Neuron (in vitro differentiated cells): ENCODE measurements around the gene TMEM17.

Source experiments
- H2AFZ ChIP-seq: one replicate; pipeline ENCODE4 v1.6.1; 2013; ENCODE audit warnings: low read depth, mild to moderate bottlenecking, inconsistent platforms, low read length, moderate library complexity
- H3K27me3 ChIP-seq: one replicate; pipeline ENCODE4 v1.6.1; 2013; ENCODE audit warnings: low read length; ENCODE audit not compliant: insufficient read depth
- H3K36me3 ChIP-seq: one replicate; pipeline ENCODE4 v1.6.1; 2013; ENCODE audit warnings: low read length; ENCODE audit not compliant: insufficient read depth
- H3K4me1 ChIP-seq: one replicate; pipeline ENCODE4 v1.6.1; 2013; ENCODE audit warnings: low read length; ENCODE audit not compliant: insufficient read depth
- H3K4me3 ChIP-seq: 2 replicates; pipeline ENCODE4 v1.5.1; 2013; ENCODE audit warnings: mild to moderate bottlenecking, low read length, moderate library complexity
- H3K9me3 ChIP-seq: one replicate; pipeline ENCODE4 v1.6.1; 2013; ENCODE audit warnings: low read length

TMEM17 gene

GRCh38 chr2:62501069-62501468 lies 4.9 kb downstream of the TMEM17 start:
- Histone ChIP-seq H2AFZ (no peak overlapping the region), H3K4me3 (no peak overlapping the region), H3K27me3 (no peaks in the 10 kb centered on the region), H3K9me3 (no peaks in the 10 kb centered on the region), H3K36me3 (peaks cover 3% of the 10 kb centered on the region), H3K4me1 (peaks cover 4% of the 10 kb centered on the region)

GRCh38 chr2:62499430-62500060 lies 6.5 kb downstream of the TMEM17 start:
- no peaks in the 10 kb centered on the region for H3K27me3 ChIP-seq
- H3K4me1 ChIP-seq = no peaks in the 10 kb centered on the region
- H3K9me3 ChIP-seq = no peaks in the 10 kb centered on the region
- H3K36me3 ChIP-seq = peaks cover 3% of the 10 kb centered on the region
- H3K4me3 ChIP-seq = no peak overlapping the region
- no peak overlapping the region for H2AFZ ChIP-seq

DNA sequence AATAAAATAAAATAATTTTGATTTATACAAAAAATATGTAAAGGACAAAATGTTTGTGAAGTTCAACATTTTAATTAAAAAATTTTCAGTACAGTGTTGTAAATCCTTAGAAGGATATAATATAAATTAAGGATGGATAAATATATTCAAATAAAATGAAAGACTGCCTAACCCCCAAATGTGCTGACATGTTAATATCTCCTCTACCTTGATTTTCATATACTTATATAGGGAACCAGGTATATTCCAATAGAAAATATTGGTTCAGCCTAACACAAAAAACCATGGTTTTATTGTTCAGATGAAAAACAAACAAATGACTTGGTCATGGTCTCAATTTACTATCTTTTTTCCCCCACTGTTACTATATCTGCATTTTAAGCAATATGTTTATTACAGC lies 7.3 kb downstream of the TMEM17 start:
- Histone ChIP-seq H3K36me3 (peaks cover 3% of the 10 kb centered on the region), H3K4me1 (no peaks in the 10 kb centered on the region), H3K4me3 (no peak overlapping the region), H3K9me3 (no peaks in the 10 kb centered on the region), H2AFZ (no peak overlapping the region), H3K27me3 (no peaks in the 10 kb centered on the region)

- H3K4me1 ChIP-seq = no peaks in the 10 kb centered on the region
- no peak overlapping the region for H3K4me3 ChIP-seq
- H3K27me3 ChIP-seq = no peaks in the 10 kb centered on the region
- no peak overlapping the region for H2AFZ ChIP-seq
- no peaks in the 10 kb centered on the region for H3K9me3 ChIP-seq
- H3K36me3 ChIP-seq = no peaks in the 10 kb centered on the region
These were observed 10.2 kb downstream of the TMEM17 start for GRCh38 chr2:62495761-62496160.

- H3K4me1 ChIP-seq = no peaks in the 10 kb centered on the region
- H3K36me3 ChIP-seq = no peaks in the 10 kb centered on the region
- no peaks in the 10 kb centered on the region for H3K27me3 ChIP-seq
- H3K9me3 ChIP-seq = no peaks in the 10 kb centered on the region
- H2AFZ ChIP-seq = no peak overlapping the region
- H3K4me3 ChIP-seq = no peak overlapping the region
These were observed 13.9 kb downstream of the TMEM17 start for GRCh38 chr2:62492048-62492447.

DNA sequence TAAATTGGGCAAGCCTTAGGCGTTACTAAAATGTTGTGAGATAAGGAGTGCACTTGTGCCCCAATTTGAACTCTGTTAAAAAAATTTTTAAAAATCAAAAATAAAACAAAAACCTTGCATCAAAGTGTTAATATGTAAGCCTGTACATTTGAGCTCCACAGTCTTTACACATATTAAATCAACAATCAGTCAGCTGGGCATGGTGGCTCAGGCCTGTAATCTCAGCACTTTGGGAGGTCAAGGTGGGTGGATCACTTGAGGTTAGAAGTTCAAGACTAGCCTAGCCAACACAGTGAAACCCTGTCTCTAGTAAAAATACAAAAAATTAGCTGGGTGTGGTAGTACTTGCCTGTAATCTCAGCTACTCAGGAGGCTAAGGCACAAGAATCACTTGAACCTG lies 16.3 kb downstream of the TMEM17 start:
- Histone ChIP-seq H2AFZ (no peak overlapping the region), H3K4me1 (no peaks in the 10 kb centered on the region), H3K9me3 (no peaks in the 10 kb centered on the region), H3K4me3 (no peak overlapping the region), H3K27me3 (no peaks in the 10 kb centered on the region), H3K36me3 (no peaks in the 10 kb centered on the region)

DNA sequence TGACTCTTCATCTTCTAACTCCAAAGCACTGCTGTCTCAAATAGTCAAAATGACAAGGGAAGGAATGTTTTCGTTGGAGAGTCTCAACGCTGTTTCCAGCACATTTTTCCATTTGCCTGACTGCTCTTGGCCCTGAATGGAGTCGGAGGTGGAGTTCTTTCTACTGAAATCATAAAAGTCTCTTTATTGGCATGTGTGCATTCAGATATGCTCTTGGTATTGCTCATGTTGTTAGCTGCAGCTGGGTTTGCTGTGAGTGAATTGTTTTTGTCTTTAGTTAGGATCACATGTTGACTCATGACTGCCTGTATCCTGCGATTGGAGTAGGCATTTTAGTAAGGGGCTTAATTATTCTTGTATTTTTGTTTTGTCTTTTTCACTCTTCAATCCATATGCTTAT lies 16.8 kb downstream of the TMEM17 start:
- Histone ChIP-seq H2AFZ (no peak overlapping the region), H3K4me3 (no peak overlapping the region), H3K4me1 (no peaks in the 10 kb centered on the region), H3K9me3 (no peaks in the 10 kb centered on the region), H3K36me3 (no peaks in the 10 kb centered on the region), H3K27me3 (no peaks in the 10 kb centered on the region)

DNA sequence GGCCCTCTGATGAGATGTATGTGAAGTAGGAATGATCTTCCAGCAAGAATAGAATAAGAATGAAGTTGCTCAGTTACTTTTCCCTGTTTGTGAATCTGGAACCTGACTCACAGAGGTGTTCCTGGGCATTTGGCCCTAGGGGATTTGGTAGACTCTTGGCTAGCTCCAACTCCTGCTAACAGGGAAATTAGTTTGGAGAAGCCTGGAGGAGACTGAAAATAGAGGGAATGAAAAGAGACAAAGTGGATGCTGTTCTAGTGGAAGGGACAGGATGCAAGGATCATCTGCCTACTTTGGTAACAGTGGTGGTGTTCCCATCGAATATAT lies 19.6 kb downstream of the TMEM17 start:
- Histone ChIP-seq H3K36me3 (no peaks in the 10 kb centered on the region), H3K9me3 (no peaks in the 10 kb centered on the region), H3K27me3 (no peaks in the 10 kb centered on the region), H3K4me3 (no peak overlapping the region), H3K4me1 (no peaks in the 10 kb centered on the region), H2AFZ (no peak overlapping the region)

- no peak overlapping the region for H3K4me3 ChIP-seq
- no peaks in the 10 kb centered on the region for H3K4me1 ChIP-seq
- H3K9me3 ChIP-seq = no peaks in the 10 kb centered on the region
- no peaks in the 10 kb centered on the region for H3K36me3 ChIP-seq
- H3K27me3 ChIP-seq = no peaks in the 10 kb centered on the region
- H2AFZ ChIP-seq = no peak overlapping the region
These were observed 20.1 kb downstream of the TMEM17 start for GRCh38 chr2:62485761-62486438.

DNA sequence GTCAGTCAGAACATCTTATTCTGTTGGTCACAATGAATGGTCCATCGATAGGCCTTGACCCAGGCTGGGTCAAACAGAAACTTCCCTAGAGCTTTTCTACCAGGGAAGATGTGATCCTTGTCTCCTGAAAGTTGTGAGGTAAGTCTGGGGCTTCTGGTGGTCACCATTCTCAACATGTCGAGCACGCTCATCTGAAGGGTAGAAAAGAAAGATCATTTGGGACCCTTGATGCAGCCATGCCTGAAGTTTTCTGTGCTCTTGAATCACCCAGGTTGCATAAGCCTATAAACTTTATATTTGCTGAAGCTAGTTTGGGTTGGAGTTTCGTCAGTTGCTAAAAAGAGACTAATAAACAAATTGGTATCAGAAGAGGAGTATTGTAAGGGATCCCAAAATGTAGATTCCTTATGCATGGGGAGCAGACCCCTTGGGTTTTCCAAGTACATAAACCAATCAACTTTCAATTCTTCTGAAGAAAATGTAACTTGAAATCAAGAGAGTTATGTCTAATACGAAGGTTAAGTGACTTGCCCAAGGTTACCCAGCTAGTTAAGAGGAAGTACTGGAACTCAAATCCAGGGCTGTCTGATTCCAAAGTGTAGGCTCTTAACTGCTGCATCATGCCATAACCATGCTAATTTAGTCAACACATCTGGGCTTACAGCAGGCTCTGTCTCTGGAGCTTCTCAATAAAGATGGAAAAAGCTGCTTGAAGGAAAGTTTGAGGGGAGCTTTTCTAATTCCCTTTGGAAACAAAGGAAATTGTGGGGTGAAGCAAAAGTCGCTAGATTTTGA lies 23.2 kb downstream of the TMEM17 start:
- H3K9me3 ChIP-seq = no peaks in the 10 kb centered on the region
- H3K4me3 ChIP-seq = no peak overlapping the region
- no peaks in the 10 kb centered on the region for H3K36me3 ChIP-seq
- H3K4me1 ChIP-seq = no peaks in the 10 kb centered on the region
- no peaks in the 10 kb centered on the region for H3K27me3 ChIP-seq
- no peak overlapping the region for H2AFZ ChIP-seq

- H3K36me3 ChIP-seq = no peaks in the 10 kb centered on the region
- H3K27me3 ChIP-seq = no peaks in the 10 kb centered on the region
- no peak overlapping the region for H3K4me3 ChIP-seq
- peaks cover 14% of the 10 kb centered on the region for H3K4me1 ChIP-seq
- H3K9me3 ChIP-seq = no peaks in the 10 kb centered on the region
- no peak overlapping the region for H2AFZ ChIP-seq
These were observed 26.1 kb downstream of the TMEM17 start for GRCh38 chr2:62479917-62480316.

DNA sequence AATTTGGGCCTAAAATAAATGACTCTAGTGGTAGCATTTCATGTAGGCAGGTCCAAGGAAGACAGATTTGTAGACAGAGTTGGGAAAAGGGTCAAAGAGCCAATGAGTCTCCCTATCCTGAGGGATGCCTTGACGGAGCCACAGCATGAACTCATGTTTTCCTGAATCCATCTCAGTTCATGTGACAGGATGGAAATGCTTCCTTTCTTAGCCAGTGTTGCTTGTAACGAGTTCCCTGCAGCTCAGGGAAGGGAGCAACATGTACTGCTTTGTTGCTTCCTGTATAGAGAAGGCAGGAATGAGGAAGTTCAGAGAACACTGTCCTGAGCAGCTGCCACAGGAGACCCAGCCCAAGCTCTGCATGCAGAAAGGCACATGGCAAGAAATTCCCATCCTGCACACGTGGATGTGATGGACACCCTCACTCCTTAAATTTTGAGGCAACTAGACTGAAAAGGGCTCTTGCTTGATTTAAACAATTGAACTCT lies 27.9 kb downstream of the TMEM17 start:
- no peaks in the 10 kb centered on the region for H3K36me3 ChIP-seq
- H3K4me1 ChIP-seq = peaks cover 14% of the 10 kb centered on the region
- H3K9me3 ChIP-seq = no peaks in the 10 kb centered on the region
- no peak overlapping the region for H2AFZ ChIP-seq
- no peaks in the 10 kb centered on the region for H3K27me3 ChIP-seq
- H3K4me3 ChIP-seq = no peak overlapping the region

GRCh38 chr2:62477573-62477972 lies 28.4 kb downstream of the TMEM17 start:
- H3K36me3 ChIP-seq = no peaks in the 10 kb centered on the region
- peaks cover 14% of the 10 kb centered on the region for H3K4me1 ChIP-seq
- no peak overlapping the region for H3K4me3 ChIP-seq
- H2AFZ ChIP-seq = no peak overlapping the region
- H3K27me3 ChIP-seq = no peaks in the 10 kb centered on the region
- H3K9me3 ChIP-seq = no peaks in the 10 kb centered on the region
